Nephron (organoid): ENCODE data around the gene LRRC56.

ENCODE experiments used
- H3K27ac Mint-ChIP-seq, 3 experiments: 2 replicates each; pipeline ENCODE4 v1.8.0; 2020; ENCODE audit warnings: mixed read lengths in 3 of 3, mild to moderate bottlenecking in 2 of 3, moderate library complexity in 1 of 3
- H3K27me3 Mint-ChIP-seq: 2 replicates; pipeline ENCODE4 v1.8.0; 2021; ENCODE audit warnings: low read depth, mild to moderate bottlenecking, moderate library complexity, mixed read lengths
- H3K36me3 Mint-ChIP-seq: 2 replicates; pipeline ENCODE4 v1.8.0; 2020; ENCODE audit warnings: low read depth, mixed read lengths
- H3K4me1 Mint-ChIP-seq: 2 replicates; pipeline ENCODE4 v1.8.0; 2020; ENCODE audit warnings: mixed read lengths
- H3K4me3 Mint-ChIP-seq, 3 experiments: 2 replicates each; pipeline ENCODE4 v1.8.0; 2020; ENCODE audit warnings: mild to moderate bottlenecking in 3 of 3, mixed read lengths in 3 of 3, moderate library complexity in 2 of 3
- H3K9me3 Mint-ChIP-seq: 2 replicates; pipeline ENCODE4 v1.8.0; 2020; ENCODE audit warnings: mixed read lengths
- TF ChIP-seq, protein P1 (sequence below), 3 experiments: fragments of 200-600 bp; sonication (generic); IDR thresholded peaks; one replicate each; pipeline ENCODE4 v1.5.0; 2021; ENCODE audit warnings: antibody characterized with exemption in 3 of 3; ENCODE audit not compliant: unreplicated experiment in 3 of 3

The LRRC56 gene

DNA sequence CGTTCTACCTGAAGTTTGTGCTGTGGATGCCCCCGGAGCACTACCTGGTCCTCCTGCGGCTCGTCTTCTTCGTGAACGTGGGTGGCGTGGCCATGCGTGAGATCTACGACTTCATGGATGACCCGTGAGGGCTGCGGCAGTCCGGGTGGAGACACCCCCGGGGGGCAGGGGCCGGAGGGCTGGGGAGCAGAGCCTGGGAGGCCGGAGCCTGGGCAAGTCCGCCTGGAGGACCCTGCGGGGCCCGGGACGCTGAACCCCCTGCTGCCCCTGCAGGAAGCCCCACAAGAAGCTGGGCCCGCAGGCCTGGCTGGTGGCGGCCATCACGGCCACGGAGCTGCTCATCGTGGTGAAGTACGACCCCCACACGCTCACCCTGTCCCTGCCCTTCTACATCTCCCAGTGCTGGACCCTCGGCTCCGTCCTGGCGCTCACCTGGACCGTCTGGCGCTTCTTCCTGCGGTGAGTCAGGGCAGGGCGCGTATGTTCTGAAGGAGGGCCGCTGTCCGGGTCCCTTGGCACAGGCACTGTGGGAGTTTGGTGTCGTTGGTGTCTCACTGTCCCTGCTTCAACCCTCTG, 47.6 kb upstream of the LRRC56 start:
- H3K27ac Mint-ChIP-seq, result no peak overlapping the region
- H3K4me1 Mint-ChIP-seq, result no peaks in the 10 kb centered on the region
- H3K36me3 Mint-ChIP-seq, result peaks cover 14% of the 10 kb centered on the region
- H3K27me3 Mint-ChIP-seq, result no peaks in the 10 kb centered on the region
- H3K9me3 Mint-ChIP-seq, result no peaks in the 10 kb centered on the region
- H3K4me3 Mint-ChIP-seq, result no peak overlapping the region
- TF ChIP-seq, protein P1, sequence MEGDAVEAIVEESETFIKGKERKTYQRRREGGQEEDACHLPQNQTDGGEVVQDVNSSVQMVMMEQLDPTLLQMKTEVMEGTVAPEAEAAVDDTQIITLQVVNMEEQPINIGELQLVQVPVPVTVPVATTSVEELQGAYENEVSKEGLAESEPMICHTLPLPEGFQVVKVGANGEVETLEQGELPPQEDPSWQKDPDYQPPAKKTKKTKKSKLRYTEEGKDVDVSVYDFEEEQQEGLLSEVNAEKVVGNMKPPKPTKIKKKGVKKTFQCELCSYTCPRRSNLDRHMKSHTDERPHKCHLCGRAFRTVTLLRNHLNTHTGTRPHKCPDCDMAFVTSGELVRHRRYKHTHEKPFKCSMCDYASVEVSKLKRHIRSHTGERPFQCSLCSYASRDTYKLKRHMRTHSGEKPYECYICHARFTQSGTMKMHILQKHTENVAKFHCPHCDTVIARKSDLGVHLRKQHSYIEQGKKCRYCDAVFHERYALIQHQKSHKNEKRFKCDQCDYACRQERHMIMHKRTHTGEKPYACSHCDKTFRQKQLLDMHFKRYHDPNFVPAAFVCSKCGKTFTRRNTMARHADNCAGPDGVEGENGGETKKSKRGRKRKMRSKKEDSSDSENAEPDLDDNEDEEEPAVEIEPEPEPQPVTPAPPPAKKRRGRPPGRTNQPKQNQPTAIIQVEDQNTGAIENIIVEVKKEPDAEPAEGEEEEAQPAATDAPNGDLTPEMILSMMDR (IDR thresholded peaks at IDR 0.05; ENCODE audit: unreplicated experiment in 3 of 3), result no peak

DNA sequence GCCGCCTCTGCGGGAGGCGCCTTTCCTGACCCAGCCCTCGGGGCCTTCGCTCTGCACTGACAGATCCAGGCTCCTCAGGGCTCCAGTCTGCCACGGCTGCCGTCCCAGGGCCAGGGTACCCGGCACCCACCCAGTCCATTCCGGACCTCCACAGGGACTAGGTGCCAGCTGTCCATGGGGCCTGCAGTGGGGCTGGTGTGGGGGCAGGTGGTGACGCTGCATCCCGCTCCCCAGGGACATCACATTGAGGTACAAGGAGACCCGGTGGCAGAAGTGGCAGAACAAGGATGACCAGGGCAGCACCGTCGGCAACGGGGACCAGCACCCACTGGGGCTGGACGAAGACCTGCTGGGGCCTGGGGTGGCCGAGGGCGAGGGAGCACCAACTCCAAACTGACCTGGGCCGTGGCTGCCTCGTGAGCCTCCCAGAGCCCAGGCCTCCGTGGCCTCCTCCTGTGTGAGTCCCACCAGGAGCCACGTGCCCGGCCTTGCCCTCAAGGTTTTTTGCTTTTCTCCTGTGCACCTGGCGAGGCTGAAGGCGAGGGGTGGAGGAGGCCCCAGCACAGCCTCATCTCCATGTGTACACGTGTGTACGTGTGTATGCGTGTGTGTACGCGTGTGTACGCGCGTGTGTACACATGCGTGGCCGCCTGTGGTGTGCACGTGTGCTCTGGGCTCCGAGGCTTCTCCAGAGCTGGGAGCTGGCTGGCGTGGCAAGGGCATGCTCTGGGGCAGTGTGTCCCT, 47.0 kb upstream of the LRRC56 start:
- H3K27ac Mint-ChIP-seq, result no peak overlapping the region
- peaks cover 4% of the 10 kb centered on the region for H3K4me1 Mint-ChIP-seq
- H3K27me3 Mint-ChIP-seq, result no peaks in the 10 kb centered on the region
- H3K4me3 Mint-ChIP-seq, result no peak overlapping the region
- H3K36me3 Mint-ChIP-seq, result peaks cover 19% of the 10 kb centered on the region
- H3K9me3 Mint-ChIP-seq, result no peaks in the 10 kb centered on the region
- TF ChIP-seq, protein P1 (IDR thresholded peaks at IDR 0.05; ENCODE audit: unreplicated experiment in 3 of 3), result no peak

- no peaks in the 10 kb centered on the region for H3K9me3 Mint-ChIP-seq
- H3K27me3 Mint-ChIP-seq, result no peaks in the 10 kb centered on the region
- peaks cover 22% of the 10 kb centered on the region for H3K36me3 Mint-ChIP-seq
- no peak overlapping the region for H3K27ac Mint-ChIP-seq
- no peak overlapping the region for H3K4me3 Mint-ChIP-seq
- peaks cover 8% of the 10 kb centered on the region for H3K4me1 Mint-ChIP-seq
- TF ChIP-seq, protein P1 (IDR thresholded peaks at IDR 0.05; ENCODE audit: unreplicated experiment in 3 of 3), result no peak
Measured at GRCh38 chr11:490930-491260, 46.4 kb upstream of the LRRC56 start.

GRCh38 chr11:491358-491757, 46.0 kb upstream of the LRRC56 start:
- H3K36me3 Mint-ChIP-seq, result peaks cover 27% of the 10 kb centered on the region
- peaks cover 10% of the 10 kb centered on the region for H3K4me1 Mint-ChIP-seq
- no peak overlapping the region for H3K27ac Mint-ChIP-seq
- no peaks in the 10 kb centered on the region for H3K9me3 Mint-ChIP-seq
- H3K27me3 Mint-ChIP-seq, result no peaks in the 10 kb centered on the region
- TF ChIP-seq, protein P1 (IDR thresholded peaks at IDR 0.05; ENCODE audit: unreplicated experiment in 3 of 3), result no peak
- no peak overlapping the region for H3K4me3 Mint-ChIP-seq

DNA sequence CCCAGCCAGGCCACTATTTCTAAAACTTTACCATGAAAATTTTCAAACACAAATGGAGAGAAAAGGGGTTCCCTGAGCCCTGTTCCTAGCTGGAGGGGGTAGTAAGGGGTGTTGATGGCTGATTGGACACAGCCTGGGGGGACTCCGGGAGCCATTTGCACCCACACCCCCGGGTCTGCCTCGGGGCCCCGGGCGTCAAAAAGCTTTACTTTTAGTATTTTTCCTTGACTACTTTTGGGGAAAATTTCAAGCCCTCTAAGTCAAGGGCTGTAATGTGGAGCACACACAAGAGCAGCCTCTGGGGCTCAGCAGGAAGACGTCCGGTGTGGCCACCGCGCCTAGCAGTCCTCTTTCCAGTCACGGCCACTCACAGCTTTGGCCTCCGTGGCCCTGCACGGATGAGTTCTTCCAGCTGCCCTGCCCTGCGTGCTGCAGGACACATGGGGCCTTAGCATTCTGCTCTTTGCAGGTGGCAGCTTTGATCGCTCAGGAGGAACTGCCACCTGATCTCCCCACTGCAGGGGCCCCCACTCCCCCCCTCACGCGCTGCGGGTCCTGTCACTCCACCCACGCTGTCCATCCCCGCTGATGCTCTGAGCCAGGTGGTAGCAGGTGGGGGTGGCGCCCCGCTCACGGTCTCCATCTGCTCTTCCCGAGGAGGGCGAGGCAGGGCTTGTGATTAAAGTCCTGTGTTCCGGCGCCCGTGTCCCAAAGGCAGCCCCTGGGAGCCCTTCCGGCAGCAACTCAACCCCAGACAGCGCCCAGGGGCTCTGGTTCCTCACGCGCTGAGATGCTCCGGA, 44.7 kb upstream of the LRRC56 start:
- peaks cover 2% of the 10 kb centered on the region for H3K9me3 Mint-ChIP-seq
- H3K27me3 Mint-ChIP-seq, result peaks cover 4% of the 10 kb centered on the region
- TF ChIP-seq, protein P1 (IDR thresholded peaks at IDR 0.05; ENCODE audit: unreplicated experiment in 3 of 3), result no peak
- no peak overlapping the region for H3K4me3 Mint-ChIP-seq
- H3K36me3 Mint-ChIP-seq, result peaks cover 39% of the 10 kb centered on the region
- H3K4me1 Mint-ChIP-seq, result peaks cover 18% of the 10 kb centered on the region
- H3K27ac Mint-ChIP-seq, result no peak overlapping the region
